HG03280 (cell line): ENCODE measurements around the gene UBE2J2.

ENCODE experiments used
- ATAC-seq: cut with Tn5 transposase; IDR thresholded peaks from one replicate; pipeline ENCODE4 v1.9.1; 2021; ENCODE audit warnings: mild to moderate bottlenecking, moderate library complexity; ENCODE audit not compliant: unreplicated experiment

UBE2J2 gene

GRCh38 chr1:1296070-1297061 lies 22.7 kb upstream of the UBE2J2 start:
- ATAC-seq = no peak

DNA sequence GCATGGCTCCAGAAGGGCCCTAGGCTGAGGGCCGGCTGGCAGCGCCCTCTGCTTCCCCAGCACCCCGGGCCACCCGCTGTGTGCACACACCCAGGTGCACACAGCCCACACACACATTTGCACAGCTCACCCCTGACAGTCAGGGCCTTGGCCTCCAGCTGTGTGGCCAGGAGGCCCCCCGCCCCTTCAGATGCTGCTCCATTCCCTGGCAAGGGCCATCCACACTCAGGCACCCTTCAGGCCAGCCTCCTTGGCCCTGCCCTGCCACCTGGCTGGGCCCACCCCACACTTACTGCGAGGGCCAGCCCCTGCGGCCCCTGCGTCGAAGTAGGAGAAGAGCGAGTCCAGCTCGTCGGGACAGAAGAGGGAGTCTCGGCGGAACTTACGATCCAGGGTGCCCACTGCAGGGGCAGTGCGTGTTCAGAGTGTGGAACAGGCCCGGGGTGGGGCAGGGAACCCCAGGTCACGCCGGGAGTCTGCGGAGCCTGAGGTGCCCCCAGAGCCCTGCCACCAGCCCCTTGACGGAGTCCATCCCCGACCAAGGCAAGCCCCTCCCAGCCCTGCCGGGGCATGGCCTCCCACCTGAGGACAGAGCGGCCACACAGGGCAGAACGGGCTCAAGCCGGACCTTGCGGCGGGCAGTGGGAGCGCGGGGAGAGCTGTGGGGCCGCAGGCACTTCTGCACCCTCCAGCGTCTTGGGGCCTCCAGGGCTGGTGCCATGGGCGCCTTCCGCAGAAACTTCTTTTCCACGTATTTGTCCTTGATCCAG lies 21.7 kb upstream of the UBE2J2 start:
- ATAC-seq = no peak

DNA sequence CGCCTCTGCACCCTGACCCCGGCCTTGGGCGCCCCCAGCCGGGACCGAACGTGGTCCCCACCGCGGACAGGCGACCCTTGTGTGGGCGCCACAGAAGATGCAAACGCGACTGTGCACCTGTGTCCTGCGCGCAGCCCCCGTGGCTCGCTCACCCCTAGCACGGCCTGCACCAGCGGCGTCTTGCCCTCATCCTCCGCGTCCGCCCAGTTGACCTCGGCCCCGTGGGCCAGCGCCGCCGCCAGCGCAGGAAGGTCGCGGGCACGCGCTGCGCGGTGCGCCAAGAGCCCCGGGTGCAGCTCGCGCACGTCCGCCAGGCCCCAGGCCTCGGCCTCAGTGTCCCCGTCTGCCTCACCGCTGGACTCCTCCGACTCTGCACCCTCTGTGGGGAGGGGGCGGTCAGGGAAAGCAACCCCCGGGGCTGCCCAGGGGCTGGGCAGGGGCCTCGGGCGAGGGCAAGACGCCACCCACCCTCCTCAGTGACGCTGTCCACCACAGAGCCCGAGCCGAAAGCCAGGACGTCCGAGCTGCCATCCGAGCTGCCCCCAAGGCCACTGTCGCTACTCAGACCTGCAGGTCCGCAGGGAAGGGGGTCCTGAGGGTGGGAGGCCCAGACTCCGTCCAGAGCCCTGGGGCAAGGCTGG lies 20.7 kb upstream of the UBE2J2 start:
- no peak for ATAC-seq

- ATAC-seq = no peak
Observed at GRCh38 chr1:1293263-1294249, 19.9 kb upstream of the UBE2J2 start.

GRCh38 chr1:1292851-1293250 lies 19.2 kb upstream of the UBE2J2 start:
- no peak for ATAC-seq

- ATAC-seq = no peak
Observed at GRCh38 chr1:1292442-1292779, 18.8 kb upstream of the UBE2J2 start.

DNA sequence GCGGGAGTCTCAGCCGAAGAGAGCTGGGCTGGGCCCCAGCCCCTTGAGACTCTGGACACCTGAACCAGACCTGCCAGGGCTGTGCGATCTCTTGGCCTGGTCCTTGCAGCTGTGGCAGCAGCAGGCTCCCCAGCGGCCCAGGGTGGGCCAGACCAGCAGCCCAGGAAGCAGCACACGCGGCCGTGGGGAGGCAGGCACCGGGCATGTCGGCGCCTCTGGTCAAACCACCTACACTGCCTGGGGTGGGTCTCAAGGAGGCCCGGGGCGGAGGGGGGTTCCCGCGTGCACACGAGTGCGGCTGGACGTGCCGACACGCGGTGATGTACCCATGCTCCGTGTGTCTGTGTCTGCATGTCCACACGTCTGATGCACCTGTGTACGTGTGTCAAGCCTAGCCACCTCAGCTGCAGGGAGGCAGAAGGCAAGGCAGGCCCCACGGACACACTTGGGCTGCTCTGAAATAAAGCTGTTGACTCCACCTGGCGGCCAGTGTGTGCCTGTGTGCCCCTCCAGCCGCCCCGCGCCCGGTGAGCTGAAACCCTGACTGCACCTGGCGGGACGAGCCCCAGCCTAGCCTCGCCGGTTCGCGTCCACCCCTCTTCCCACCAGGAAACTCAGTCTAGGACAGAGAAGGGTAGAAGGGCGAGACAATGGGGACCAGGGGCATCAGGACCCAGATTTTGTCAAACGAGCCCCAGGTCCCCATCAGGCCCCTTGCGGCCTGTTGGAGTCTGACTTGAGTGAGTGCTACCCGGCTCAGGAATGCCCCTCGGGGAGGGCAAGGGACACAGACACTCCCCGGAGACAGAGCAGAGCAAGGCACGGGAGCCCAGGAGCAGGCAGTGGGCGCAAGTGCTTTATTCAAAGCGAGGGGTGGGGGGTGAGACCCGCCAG lies 18.1 kb upstream of the UBE2J2 start:
- no peak for ATAC-seq

DNA sequence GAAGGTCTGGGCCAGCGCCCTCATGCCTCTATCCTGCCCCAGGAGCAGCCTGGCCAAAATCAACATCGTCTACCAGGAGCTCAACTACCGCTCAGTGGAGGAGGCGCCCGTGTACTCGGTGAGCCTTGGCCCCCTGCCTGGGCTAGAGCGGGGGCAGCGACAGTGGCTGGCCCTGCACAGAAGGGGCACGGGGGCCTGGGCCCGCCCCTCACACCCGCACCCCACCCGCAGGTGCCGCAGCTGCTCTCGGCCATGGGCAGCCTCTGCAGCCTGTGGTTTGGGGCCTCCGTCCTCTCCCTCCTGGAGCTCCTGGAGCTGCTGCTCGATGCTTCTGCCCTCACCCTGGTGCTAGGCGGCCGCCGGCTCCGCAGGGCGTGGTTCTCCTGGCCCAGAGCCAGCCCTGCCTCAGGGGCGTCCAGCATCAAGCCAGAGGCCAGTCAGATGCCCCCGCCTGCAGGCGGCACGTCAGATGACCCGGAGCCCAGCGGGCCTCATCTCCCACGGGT lies 17.4 kb upstream of the UBE2J2 start:
- ATAC-seq = no peak

- no peak for ATAC-seq
Observed at GRCh38 chr1:1290238-1290731, 16.6 kb upstream of the UBE2J2 start.

- ATAC-seq = no peak
Observed at GRCh38 chr1:1287288-1288110, 13.8 kb upstream of the UBE2J2 start.

GRCh38 chr1:1286313-1287261 lies 12.9 kb upstream of the UBE2J2 start:
- ATAC-seq = no peak

DNA sequence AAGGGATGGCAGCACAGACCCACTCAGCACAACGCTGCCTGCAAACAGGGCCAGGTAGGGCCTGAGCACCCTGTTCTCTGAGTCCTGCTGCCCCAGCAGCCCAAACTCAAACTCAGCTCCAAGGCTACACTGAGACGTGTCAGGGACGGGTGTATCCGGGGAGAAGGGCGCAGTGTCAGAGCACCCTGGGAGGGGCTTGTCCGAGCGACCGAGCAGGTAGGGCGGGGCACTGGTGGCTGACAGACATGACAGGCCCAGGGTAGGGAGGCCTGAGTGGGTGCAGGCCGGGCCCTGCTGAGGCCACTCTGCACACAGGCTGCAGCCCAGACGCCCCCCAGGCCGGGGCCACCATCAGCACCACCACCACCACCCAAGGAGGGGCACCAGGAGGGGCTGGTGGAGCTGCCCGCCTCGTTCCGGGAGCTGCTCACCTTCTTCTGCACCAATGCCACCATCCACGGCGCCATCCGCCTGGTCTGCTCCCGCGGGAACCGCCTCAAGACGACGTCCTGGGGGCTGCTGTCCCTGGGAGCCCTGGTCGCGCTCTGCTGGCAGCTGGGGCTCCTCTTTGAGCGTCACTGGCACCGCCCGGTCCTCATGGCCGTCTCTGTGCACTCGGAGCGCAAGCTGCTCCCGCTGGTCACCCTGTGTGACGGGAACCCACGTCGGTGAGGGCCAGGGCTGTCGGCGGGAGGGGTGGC lies 12.1 kb upstream of the UBE2J2 start:
- ATAC-seq = no peak

- ATAC-seq = no peak
Observed at GRCh38 chr1:1285102-1285571, 11.5 kb upstream of the UBE2J2 start.

- ATAC-seq = no peak
Observed at GRCh38 chr1:1284221-1285101, 10.8 kb upstream of the UBE2J2 start.

- ATAC-seq = no peak
Observed at GRCh38 chr1:1283821-1284220, 10.2 kb upstream of the UBE2J2 start.
